A549 (cell line): ENCODE results near the gene ARHGAP22.

Experiments
- MAZ ChIP-seq: fragments of 150-350 bp; IDR thresholded peaks from 2 replicates; pipeline ENCODE4 v1.6.1; 2014; ENCODE audit warnings: antibody characterized with exemption, low read depth, low read length, borderline replicate concordance
- RNF2 ChIP-seq: fragments of 200-600 bp; sonication (generic); IDR thresholded peaks from 2 replicates; pipeline ENCODE4 v1.6.1; 2016; ENCODE audit warnings: low read depth, mild to moderate bottlenecking, antibody characterized with exemption, moderate library complexity, borderline replicate concordance

DNA sequence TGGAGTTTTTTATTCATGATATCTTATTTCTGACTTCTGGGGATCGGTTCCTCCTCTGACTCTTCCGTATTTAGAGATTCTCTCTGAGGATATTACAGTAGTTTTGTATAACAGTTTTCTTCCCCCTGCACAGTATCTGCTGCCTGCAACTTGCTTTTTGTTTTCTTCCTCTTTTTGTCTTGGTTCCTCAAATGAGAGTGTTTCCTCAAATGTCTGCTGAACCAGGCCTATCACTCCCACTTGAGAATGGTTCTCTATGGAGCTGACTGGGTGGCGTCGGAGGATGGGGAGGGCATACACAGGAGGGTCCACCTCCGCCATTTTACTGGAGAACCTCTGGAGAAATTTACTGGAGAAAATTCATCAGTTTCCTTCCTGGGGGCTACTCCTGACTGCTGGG, 27.7 kb downstream of the ARHGAP22 start:
- TF ChIP-seq MAZ (no peak), RNF2 (no peak)
